PFSK-1 (cell line): Measurements from ENCODE around the gene SLC9A9.

Experiments
- FOXP2 ChIP-seq: optimal IDR thresholded peaks from 2 replicates; pipeline ENCODE3; 2011; ENCODE audit warnings: borderline replicate concordance, control low read depth, inconsistent platforms; ENCODE audit not compliant: insufficient read depth; ENCODE audit errors: extremely low read length, extremely low read depth
- POLR2AphosphoS5 ChIP-seq: IDR thresholded peaks from 2 replicates; pipeline ENCODE4 v1.6.1; 2012; ENCODE audit warnings: low read depth, mild to moderate bottlenecking, control low read depth, low read length, moderate library complexity
- REST ChIP-seq, 2 experiments: IDR thresholded peaks; 2 replicates each; pipeline versions ENCODE4 v1.6.1 to v1.8.0; 2011 to 2012; ENCODE audit warnings: low read depth in 2 of 2, low read length in 2 of 2, control low read depth in 1 of 2, inconsistent platforms in 1 of 2, mild to moderate bottlenecking in 1 of 2, moderate library complexity in 1 of 2; ENCODE audit not compliant: insufficient read depth in 1 of 2
- SIN3A ChIP-seq: IDR thresholded peaks from 2 replicates; pipeline ENCODE4 v1.6.1; 2012; ENCODE audit warnings: mild to moderate bottlenecking, low read length, moderate library complexity, borderline replicate concordance; ENCODE audit not compliant: insufficient read depth
- TAF1 ChIP-seq: IDR thresholded peaks from 2 replicates; pipeline ENCODE4 v1.6.1; 2012; ENCODE audit warnings: low read length, control low read depth, borderline replicate concordance; ENCODE audit not compliant: insufficient read depth

DNA sequence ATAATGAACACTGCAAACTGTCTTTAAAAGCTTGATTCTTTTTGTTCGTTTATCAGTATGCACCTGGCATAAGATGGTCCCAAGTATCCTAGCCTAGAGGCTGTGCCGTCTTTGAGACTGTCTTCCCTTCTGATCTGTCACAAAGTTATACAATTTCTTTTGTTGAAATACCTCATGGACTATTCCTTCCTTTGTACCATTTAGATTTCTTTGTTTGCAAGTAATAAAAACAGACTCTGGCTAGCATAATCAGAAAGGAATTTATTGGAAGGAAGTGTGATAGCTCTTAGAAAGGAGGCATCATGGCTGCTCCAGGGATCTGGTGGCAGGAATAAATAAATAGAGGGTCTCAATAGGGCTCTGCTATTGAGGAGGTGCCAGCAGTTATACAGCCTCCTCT is 280.4 kb downstream of the SLC9A9 start:
- no peak for TF ChIP-seq REST (IDR thresholded peaks at IDR 0.05; ENCODE audit: insufficient read depth in 1 of 2, low read depth in 2 of 2, low read length in 2 of 2)
- TF ChIP-seq TAF1 = no peak
- TF ChIP-seq POLR2AphosphoS5 = no peak
- no peak for TF ChIP-seq SIN3A
- TF ChIP-seq FOXP2 = no peak
